ENCODE data around the gene GNRHR.

DNA sequence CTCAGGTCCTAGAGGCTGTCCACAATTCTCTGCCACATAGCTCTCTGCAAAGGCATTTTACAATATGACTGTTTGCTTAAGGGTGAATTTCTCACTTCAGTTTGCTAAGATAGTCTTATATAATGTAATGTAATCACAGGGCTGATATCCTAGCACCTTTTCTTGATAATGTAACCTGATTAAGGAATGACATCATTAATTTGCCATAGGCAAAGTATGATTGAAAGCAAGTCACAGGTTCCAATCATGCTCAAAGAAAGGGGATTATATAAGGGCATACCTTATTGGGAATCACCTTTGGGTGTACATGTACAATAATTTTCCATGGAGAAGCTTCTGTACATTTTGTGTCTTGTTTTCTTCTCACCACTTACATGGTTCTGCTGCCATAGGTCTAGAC, 18.9 kb downstream of the GNRHR start:
- TF ChIP-seq POLR2A (IDR thresholded peaks at IDR 0.05) (no peak), POLR2AphosphoS5 (IDR thresholded peaks at IDR 0.05) (no peak)
- TF ChIP-seq, protein P1, sequence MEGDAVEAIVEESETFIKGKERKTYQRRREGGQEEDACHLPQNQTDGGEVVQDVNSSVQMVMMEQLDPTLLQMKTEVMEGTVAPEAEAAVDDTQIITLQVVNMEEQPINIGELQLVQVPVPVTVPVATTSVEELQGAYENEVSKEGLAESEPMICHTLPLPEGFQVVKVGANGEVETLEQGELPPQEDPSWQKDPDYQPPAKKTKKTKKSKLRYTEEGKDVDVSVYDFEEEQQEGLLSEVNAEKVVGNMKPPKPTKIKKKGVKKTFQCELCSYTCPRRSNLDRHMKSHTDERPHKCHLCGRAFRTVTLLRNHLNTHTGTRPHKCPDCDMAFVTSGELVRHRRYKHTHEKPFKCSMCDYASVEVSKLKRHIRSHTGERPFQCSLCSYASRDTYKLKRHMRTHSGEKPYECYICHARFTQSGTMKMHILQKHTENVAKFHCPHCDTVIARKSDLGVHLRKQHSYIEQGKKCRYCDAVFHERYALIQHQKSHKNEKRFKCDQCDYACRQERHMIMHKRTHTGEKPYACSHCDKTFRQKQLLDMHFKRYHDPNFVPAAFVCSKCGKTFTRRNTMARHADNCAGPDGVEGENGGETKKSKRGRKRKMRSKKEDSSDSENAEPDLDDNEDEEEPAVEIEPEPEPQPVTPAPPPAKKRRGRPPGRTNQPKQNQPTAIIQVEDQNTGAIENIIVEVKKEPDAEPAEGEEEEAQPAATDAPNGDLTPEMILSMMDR (IDR thresholded peaks at IDR 0.05 in 8 of 11, conservative IDR thresholded peaks at IDR 0.05 in 3 of 11): no peak

Measured in spleen (tissue), 7 donors.